AG08395 (cell line): ENCODE data around the gene AGAP1.

Experiments
- DNase-seq: peaks from one replicate; pipeline ENCODE4 v3.0.0; 2012; ENCODE audit warnings: mixed read lengths, low spot score

Gene AGAP1

GRCh38 chr2:235489897-235490296 is 3.9 kb upstream of the AGAP1 start:
- DNase-seq = no peak

GRCh38 chr2:235492850-235493344 is 946 bp upstream of the AGAP1 start:
- no peak for DNase-seq

GRCh38 chr2:235493402-235493774 is 455 bp upstream of the AGAP1 start:
- no peak for DNase-seq

- DNase-seq = peak; percentile 43
Observed at GRCh38 chr2:235494716-235495372, 1.0 kb downstream of the AGAP1 start.

DNA sequence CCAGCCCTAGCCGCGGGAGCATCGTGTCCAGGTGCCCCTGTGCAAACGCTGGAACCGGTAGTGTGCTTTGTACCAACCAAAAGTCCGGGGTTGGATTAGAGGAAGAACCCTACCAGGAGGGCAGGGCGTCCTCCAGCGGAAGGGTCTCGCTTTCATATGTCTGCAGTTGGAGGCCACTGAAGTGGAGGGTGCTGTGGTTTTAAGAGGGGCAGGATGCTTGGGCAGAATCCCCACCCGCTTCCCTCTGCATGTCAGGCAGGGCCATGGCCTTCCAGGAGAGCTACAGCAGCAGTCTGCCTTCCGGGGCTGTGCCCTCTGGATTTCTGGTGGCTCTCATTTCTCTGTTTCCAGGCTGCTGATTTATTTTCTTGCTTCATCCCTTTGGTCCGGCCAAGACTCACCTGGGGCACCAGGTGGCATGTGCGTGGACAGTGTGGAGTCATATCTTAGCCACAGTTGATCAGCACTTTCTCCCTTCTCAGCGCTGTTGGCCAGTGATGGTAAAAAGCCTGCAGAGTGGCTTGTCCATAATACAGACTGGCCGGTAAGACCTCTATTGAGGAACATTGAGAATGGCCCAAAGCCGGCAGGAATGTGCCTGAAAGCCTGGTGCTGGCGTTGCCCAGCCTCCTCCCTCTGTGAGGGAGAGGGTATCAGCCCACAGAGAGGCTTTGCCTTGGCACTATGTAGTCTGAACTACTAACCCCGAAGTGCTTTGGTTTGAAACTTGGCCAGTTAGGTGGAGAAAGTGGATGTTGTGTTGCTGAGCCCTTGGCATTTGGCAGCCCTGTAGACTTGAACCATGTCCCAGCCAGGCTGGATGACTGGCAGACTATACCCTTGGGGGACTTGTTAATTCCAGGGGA is 1.8 kb downstream of the AGAP1 start:
- DNase-seq = no peak

GRCh38 chr2:235496239-235496621 is 2.4 kb downstream of the AGAP1 start:
- no peak for DNase-seq

GRCh38 chr2:235497096-235497495 is 3.3 kb downstream of the AGAP1 start:
- DNase-seq = no peak

GRCh38 chr2:235498541-235498940 is 4.7 kb downstream of the AGAP1 start:
- no peak for DNase-seq

DNA sequence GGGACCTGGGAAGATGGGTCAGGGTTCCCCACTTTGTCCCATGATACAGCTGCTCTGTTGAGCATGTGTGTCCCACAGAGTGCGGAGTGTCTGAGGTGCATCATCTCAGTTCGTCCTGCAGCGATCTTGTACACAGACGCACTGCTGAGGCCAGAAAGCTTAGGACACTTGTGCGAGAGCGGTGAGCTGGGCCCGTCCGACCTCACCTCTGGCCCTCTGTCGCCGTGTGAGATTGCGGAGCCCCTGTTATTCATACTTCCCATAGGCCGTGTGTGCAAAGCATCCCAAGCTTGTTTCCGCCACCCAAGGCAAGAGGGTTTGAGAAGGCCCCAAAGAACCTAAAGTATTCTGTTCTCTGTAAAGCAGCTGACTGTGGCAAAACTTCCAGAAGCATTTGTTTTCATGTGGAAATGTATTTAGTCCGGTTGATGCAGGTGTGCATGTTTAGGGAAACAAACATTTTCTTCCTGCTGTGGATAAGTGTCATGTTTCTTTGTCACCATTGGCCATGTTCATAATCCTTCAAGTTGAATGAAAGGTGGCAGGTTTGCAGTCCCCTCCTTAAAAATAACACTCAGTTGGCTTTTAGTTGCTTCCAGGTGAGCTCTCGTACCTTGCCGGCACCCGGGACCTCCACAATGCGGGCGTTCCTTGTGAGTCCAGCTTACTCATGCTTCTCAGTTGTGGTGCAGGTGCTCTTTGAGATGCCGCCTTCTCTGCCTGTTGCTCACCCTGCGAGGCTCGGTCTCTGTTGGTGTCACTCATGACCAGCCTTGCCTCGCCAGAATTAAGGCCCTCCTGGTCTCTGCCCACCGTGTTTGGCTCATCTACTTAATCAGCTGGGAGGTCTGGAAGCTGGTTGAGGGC is 5.3 kb downstream of the AGAP1 start:
- no peak for DNase-seq

DNA sequence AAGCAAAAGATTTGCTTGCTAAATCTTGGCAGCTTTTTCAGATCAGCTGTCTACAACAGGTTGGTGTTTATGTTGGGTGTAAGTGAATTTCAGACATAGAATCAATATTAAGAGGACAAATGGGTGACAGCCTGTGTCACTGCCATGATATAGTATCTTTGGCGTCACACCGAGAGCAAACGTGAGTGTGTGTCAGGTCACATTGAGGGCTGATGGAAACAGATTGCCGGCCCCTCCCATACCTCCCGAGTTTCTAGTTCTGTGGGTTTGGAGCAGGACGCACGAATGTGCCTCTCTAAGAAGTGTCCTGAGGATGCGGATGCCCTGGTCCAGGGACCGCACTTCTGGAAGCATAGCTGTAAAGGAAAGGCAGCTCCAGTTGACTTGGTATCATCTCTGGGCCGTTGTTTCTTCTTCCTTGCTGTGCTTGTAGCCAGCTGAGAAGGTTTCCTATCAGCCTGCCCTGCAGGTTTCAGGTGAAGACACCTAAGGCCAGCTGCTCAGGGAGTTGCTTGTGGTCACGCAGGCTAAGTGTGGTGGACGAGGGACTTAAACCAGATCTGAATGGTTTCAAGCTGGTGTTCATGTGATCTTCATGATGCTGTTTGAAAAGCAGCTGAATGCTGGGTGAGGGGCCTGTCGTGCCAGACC is 6.4 kb downstream of the AGAP1 start:
- DNase-seq = no peak

DNA sequence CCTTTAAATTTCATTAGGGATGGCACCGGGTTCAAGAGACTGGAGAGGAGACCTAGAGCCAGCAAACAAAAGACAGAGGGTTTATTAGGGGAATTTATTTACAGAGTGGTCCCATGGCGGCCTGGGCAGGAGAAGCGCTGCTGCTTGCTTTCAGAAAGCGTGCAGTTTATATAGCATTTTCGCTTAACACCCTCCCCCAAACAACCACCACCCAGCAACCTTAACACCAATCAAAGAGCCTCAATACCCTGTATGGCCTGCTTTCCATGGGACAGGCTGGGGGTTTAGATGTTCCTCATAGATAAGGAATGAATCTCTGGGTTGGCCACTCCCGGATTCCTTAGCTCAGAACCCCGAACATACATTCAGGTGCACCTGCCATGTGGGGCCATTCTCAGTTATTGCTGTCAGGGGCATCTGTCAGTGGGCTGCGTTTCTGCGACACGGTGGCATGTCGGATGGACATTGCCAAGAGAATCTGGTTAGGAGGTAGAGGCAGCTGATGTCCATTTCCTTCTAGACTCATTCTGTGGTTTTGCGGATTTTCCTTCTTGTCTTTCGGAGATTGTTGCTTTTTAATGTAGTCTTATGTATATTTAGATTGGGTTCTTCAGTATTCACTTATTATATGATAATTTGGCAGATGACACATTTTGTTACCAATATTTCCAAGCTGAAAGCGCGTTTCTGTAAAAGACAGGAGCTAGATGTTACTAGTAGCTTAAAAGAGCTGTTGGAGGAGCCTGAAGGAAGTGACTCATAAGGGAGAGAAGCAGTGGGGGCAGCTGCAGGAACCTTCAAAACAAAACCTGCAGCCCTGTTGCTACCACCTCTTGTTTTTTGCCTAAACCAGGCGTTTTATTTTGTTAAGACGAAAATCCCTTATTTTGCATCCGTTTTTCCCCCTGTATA is 7.2 kb downstream of the AGAP1 start:
- DNase-seq = peak; percentile 67

DNA sequence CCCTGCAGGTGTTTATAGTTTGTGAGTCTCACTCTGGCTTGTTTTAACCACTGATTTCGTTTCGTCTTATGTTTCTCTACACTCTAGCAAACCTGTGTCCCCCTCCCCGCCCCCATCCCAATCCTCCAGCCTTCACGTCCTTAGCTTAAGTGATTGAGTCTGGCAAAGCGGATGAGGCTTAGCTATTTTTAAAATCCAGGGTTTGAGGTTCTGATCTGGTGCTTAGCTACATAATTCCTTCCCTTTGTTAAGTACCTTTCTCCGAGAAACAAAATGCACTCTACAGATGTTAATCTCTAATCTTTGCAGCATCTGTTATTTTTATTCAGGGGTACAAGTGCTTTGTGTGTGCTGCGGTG is 7.8 kb downstream of the AGAP1 start:
- no peak for DNase-seq

GRCh38 chr2:235502336-235502735 is 8.5 kb downstream of the AGAP1 start:
- no peak for DNase-seq

DNA sequence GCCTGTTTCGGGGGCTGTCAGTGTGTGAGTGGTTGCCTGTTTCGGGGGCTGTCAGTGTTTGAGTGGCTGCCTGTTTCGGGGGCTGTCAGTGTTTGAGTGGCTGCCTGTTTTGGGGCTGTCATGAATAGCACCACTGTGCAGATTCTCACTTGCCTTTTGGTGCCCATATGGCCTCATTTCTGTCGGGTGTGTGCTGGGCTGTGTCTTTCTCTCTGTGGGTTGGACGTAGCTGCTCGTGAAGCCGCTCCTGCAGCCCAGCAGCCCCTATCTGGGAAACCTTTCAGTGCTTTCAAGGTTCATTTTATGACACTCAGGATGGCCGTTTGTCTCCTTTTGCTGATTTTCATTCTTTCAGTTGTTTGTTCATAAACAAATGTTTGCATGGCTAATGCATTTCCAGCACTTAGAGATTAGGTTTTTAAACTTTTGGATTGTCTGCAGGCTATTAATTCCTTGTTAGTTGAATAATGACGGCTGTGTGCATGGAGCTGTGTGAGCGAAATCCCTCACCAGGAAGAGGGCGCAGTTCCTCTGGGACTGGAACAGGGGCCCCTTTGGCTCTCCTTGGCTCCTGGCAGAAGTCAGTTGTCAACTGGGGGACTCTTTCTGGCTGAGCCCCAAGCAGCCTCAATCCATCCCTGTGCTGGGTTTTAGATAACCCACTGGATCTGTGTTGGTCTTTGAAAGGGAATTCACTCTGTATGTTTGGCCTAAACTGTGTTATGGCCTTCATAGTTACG is 10.8 kb downstream of the AGAP1 start:
- DNase-seq = no peak

DNA sequence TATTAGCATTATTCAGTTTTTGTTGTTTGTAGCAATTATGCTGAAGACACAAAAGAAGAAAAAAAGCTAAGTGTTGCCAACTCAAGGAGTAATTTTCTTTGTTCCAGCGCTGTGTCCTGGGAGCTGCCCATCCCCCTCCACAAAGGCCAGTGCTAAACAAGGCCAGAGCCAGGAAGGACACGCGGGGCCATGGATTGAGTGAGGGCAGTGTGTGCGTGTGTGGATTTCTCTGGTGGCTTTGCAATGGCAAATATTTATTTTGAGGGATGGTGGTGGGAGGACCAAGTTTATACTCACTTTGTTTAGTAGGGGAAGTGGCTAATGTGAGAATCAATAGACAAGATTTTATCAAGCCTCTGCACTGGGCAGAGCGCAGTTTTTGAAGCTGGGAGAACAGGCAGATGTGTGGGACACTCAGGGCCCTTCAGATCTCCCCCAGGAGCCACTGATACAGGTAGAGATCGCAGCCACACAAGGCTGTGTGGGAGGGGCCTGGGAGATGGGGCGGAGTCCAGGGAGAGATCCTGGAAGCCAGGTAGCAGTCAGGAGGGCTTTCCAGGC is 11.4 kb downstream of the AGAP1 start:
- no peak for DNase-seq

GRCh38 chr2:235506291-235506996 is 12.6 kb downstream of the AGAP1 start:
- no peak for DNase-seq

DNA sequence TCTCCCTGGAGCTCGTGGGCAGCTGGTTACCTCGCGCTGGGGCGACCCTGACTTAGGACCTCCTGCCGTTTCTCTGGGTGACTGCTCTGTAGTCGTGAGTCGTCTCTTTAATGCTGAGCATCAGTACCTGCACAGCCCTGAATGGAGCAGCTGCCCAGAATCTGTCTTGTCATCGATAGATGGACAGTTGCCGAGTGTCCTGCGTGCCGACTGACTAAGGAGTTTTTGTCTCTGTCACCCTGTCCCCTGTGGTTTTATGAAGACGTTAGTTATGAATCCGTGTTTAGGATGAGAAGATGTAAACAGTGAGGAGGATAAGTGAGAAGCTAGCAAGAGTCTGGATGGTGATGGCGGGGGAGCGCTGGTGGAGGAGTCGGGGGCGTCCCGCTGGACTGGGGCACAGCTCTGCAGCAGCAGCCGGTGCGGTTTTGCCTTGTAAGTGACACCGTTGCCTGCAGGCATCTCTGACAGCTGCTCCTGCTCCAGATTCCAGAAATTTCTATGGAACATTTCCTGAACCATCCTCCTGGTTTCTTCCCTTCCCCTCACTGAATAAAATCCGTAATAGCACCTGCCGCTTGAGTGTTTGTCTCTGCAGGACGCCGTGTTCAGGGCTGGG is 13.3 kb downstream of the AGAP1 start:
- no peak for DNase-seq

DNA sequence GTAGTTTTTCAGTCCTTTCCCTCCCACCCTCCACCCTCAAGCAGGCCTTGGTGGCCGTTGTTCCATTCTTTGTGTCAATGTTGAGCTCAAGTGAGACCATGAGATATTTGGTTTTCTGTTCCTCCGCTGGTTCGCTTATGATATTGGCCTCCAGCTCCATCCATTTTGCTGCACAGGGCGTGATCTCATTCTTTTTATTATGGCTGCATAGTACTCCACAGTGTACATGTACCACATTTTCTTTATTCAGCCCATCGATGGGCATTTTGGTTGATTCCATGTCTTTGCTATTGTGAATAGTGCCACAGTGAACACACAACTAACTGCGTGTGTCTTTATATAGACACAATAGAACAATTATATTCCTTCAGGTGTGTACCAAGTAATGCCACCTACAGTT is 14.1 kb downstream of the AGAP1 start:
- DNase-seq = no peak
